ENCODE results near the gene CFLAR.
"Not testable (repeated sequence)": the region's sequence is repeated elsewhere in the genome, so short reads cannot be mapped to it uniquely, and the experiment has no call there.

Gene CFLAR

DNA sequence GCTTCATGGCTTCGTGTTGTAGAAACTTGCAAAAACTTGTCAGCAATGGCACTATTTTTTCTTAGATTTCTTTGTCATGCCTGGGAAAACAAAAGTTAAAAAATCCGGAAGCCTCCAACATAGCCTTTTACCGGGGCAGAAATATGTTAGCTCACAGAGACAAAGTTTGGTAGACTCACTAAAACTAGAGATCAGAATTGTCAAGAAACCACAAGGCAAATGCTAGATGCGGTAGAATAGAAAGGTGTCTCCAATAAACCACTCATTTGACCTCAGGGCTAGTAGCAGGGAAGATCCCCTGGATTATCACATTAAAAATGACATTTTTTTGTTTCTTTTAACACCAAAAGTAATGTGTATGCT lies 67.4 kb downstream of the CFLAR start:
- no peak for DNase-seq

- not testable (repeated sequence) for DNase-seq
Observed at GRCh38 chr2:201183835-201184234, 67.9 kb downstream of the CFLAR start.

- not testable (repeated sequence) for DNase-seq
Observed at GRCh38 chr2:201184248-201184647, 68.3 kb downstream of the CFLAR start.

GRCh38 chr2:201185863-201186262 lies 69.9 kb downstream of the CFLAR start:
- DNase-seq: no peak

- no peak for DNase-seq
Observed at GRCh38 chr2:201186982-201187381, 71.0 kb downstream of the CFLAR start.

DNA sequence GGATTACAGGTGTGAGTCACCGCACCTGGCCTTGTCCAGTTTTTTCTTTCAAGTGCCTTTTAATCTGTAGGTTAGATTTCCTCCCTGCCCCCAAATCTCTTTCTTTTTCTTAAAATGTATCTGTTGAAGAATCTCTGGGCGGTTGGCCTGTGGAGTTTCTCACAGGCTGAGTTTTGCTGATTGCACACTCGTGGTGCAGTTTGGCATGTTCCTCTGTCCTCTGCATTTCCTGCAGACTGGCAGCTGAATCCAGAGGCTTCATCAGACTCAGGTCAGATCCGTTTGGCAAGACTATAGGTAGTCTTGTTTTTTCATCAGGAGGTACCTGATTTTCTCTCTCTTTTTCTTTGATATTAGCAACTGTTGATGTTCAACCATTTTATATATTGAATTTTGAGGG lies 72.5 kb downstream of the CFLAR start:
- DNase-seq: no peak

GRCh38 chr2:201191132-201191875 lies 75.3 kb downstream of the CFLAR start:
- no peak for DNase-seq

GRCh38 chr2:201194097-201194496 lies 78.1 kb downstream of the CFLAR start:
- no peak for DNase-seq

GRCh38 chr2:201195331-201195730 lies 79.4 kb downstream of the CFLAR start:
- no peak for DNase-seq

DNA sequence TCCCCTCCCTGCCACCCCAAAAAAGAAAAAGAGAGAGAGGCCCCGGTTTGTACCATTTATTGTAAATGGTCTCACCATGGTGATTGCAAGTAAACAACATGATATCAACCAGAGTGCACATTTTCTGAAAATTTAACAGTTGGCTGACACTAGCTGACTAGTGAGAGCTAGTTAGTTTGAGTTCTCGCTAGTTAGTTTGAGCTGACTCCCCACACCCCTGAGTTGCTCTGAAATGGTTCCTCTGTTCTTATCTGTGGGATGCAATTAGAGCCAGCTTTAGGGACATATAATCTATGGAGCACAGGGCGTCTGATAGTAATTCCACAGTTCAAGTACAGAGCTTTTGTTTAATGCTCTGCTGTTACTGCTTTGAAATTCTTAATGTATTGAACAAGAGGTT lies 80.0 kb downstream of the CFLAR start:
- no peak for DNase-seq

DNA sequence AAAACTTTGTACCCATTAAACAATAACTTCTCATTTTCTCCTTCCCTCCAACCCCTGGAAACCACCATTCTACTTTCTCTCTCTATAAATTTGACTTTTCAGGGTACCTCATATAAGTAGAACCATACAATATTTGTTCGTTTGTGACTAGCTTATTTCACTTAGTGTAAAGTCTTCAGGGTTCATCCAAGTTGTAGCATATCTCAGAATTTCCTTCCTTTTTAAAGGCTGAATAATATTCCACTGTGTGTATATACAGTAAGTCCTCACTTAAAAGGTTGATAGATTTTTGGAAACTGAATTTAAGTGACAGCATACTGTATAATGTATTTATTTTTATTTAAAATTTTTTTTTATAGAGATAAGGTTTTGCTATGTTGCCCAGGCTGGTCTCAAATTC lies 80.8 kb downstream of the CFLAR start:
- no peak for DNase-seq

DNA sequence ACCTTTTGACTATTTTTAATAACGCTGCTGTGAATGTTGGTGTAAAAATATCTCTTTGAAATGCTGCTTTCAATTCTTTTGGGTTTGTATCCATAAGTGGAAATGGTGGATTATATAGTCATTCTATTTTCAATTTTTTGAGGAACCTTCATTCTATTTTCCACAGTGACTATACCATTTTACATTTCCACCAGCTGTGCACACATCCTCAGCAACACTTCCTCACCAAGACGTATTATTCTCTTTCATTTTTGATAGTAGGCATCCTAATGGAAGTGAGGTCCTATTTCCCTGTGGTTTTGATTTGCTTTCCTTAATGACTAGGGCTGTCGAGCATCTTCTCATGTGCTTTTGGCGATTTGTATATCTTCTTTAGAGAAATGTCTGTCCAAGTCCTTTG lies 81.8 kb downstream of the CFLAR start:
- DNase-seq: no peak

- DNase-seq: no peak
Observed at GRCh38 chr2:201199847-201200246, 83.9 kb downstream of the CFLAR start.

- no peak for DNase-seq
Observed at GRCh38 chr2:201200345-201200744, 84.4 kb downstream of the CFLAR start.

DNA sequence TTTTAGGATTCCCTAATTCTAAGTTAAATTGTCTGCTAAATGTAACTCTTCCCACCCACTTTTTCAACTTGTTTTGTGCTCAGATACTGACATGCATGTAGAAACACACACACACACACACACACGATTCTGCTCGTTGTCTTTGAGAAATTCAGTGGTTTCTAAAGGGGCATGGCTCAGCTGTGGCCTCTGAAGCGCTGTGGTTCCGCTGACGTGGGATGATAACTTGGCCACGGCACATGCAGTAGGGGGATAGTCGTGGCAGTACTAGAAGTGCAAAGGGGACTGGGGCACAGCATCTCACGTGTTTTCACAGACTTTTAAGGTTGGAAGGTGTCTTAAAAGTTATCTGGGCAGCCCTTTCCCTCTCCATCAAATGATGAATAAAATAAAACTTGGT lies 85.4 kb downstream of the CFLAR start:
- no peak for DNase-seq

- DNase-seq: no peak
Observed at GRCh38 chr2:201203916-201204654, 88.1 kb downstream of the CFLAR start.

DNA sequence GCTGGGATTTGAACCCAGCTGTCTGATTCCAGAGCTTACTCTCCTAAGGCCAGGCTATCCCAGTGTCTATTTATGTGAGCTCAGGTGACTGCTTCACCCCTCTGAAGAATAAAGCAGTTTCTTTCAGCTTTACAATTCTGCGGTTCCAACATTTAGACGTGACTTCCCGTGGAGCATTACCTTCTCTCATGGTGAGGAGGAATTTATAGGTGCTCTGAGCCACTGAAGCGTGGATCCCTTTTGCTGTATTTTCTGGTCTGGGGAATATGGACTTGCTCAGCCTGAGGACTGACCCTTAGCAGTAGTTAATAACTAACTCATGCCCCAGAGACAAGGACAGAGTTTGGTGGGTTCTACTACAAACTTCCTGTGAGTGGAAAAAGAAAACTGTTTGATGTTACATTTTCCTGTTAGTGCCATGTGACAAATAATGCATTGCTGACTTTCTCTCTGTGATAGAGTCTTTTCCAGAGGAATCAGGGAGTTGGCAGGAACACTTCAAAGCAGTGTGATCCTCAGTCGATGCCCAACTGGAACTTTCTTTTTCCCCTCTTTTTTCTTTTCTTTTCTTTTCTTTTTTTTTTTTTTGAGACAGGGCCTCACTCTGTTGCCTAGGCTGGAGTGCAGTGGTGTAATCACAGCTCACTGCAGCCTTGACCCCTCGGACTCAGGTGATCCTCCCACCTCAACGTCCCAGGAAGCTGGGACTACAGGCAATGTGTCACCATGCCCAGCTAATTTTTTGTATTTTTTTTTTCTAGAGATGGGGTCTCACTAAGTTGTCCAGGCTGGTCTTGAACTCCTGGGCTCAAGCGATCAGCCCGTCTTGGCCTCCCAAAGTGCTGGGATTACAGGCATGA lies 88.9 kb downstream of the CFLAR start:
- no peak for DNase-seq

DNA sequence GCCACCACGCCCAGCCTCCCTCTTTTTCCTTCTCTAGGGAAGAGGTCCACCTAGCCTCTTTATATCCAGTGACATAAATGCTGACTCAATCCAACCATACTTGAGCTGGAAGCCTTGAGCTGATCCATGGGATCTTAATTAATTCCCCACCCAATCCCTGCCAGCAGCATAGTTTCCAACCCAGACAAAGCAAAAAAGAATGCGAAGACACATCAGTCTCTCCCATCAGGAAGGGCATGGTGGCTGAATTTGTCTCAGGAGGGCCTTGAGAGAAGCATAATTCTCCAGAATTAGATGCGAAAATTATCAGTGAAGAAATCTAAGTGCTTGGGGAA lies 89.5 kb downstream of the CFLAR start:
- no peak for DNase-seq

DNA sequence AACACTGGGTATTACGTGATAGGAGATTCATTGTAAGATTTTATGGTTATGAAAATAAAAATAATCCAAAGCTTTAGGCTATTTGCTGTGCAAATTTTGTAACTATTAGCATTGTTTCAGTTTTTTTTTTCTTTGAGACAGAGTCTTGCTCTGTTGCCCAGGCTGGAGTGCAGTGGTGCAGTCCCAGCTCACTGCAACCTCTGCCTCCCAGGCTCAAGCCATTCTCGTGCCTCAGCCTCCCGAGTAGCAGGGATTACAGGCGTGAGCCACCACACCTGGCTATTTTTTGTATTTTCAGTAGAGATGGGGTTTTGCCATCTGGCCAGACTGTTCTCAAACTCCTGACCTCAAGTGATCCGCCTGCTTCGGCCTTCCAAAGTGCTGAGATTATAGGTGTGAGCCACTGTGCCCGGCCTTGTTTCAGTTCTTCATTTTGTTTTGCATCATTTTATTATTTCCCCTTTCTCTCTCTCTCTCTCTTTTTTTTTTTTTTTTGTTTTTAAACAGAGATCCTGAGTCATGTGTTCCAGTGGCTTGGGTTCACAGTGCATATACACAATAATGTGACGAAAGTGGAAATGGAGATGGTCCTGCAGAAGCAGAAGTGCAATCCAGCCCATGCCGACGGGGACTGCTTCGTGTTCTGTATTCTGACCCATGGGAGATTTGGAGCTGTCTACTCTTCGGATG lies 92.7 kb downstream of the CFLAR start:
- no peak for DNase-seq

GRCh38 chr2:201215963-201216362 lies 100.0 kb downstream of the CFLAR start:
- no peak for DNase-seq

DNA sequence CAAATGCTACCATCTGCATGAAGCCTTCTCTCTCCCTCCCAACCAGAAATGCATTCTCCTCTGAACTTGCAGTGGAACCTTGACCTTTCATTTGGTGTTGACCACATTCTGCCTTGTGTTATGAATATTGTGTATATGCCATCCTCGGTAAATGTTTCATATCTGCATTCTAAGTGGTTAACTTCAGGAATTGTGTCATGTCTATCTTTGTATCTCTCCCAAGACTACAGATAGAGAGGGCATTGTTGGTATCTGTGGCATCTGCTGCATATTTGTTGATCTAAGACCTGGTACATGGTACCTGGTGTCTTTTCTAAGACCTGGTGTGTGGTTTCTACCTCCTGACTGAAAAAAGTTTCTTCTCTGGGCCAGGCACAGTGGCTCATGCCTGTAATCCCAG lies 101.0 kb downstream of the CFLAR start:
- DNase-seq: no peak

DNA sequence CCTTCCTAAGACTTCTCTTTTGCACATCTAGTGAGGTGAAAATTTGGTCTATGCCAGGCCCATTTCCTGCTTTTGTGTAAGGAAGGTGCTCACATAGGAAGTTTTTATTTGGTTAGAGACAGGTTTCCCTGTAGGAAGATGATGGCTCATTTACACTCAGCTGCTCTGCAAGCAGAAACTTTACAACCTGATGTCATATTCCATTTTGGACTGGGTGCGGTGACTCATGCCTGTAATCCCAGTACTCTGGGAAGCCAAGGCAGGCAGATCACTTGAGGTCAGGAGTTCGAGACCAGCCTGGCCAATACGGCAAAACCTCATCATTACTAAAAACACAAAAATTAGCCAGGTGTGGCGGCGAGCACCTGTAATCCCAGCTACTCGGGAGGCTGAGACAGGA lies 102.8 kb downstream of the CFLAR start:
- DNase-seq: no peak

All from activated effector memory CD4-positive, alpha-beta T cell treated with anti-CD3 and anti-CD28 coated beads, Interleukin-2, amount 50 U/mL, for 16 hours (primary cell).